NCI-H2029 treated with DMSO at 0.1 percent for 48 hours (cell line): ENCODE data around the gene RERE.

ENCODE experiments used
- DNase-seq: peaks from one replicate; lab custom pipeline; 2025; lab: John Stamatoyannopoulos, UW

The RERE gene

DNA sequence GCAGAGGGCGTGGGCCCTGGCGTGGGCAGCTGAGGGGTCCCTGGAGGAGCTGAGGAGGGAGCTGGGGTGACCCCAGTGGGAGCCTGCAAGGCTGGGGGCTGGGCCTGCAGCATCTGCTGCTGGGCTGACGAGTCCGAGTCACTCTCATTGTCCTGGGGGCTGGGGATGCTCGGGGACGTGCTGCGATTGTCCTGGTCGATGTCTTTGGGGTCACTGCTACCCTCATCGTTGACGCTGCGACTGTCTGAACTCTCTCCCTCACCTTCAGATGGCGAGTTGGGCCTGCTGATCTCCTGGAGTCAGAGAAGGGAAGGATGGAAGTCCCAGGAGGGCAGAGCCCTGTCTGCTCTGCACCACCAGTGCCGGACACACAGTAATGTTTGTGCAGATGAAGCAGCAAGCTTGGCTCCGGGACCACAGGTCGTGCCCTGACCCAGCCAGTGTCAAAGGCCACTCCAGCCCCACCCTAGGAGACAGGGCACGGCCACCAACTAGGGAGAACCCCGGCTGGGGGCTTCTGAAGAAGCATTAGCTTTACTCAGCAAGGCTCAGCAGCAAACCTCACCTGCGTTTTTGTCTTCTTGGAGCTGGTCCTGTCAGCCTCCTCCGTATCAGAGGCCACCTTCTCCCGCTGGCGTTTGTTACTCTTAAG lies 456.1 kb downstream of the RERE start:
- no peak for DNase-seq

DNA sequence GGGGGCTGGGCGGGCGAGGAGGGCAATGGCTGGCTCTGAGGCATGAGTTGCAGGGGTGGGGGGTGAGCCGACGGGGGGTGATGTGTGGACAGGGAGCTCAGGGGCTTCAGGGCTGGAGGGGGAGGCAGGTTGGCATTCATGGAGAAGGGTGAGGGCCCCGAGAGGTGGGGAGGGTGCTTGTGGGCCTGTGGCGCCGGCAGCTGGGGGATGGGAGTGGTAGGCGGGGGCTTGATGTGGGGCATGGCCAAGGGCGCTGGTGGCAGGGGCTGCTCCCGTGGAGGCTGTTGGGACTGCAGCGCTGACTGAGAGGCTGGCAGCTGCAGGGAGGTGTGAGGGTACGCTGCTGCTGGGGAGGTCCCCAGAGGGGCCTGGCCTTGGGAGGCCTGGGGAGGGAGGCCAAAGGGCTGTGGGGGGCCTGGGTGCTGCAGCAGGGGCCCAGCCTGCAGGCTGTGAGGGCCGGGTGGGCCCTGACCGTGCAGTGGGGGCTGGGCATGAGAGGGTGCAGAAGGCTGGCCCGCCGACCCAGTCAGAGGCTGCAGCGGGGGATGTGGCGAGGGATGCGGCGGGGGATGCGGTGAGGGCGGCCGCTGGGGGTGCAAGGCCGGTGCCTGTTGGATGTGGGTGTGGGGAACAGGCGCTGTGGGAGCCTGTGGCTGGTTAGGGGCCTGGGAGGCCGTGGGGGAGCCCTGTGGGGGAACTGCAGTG lies 456.8 kb downstream of the RERE start:
- DNase-seq, result no peak

DNA sequence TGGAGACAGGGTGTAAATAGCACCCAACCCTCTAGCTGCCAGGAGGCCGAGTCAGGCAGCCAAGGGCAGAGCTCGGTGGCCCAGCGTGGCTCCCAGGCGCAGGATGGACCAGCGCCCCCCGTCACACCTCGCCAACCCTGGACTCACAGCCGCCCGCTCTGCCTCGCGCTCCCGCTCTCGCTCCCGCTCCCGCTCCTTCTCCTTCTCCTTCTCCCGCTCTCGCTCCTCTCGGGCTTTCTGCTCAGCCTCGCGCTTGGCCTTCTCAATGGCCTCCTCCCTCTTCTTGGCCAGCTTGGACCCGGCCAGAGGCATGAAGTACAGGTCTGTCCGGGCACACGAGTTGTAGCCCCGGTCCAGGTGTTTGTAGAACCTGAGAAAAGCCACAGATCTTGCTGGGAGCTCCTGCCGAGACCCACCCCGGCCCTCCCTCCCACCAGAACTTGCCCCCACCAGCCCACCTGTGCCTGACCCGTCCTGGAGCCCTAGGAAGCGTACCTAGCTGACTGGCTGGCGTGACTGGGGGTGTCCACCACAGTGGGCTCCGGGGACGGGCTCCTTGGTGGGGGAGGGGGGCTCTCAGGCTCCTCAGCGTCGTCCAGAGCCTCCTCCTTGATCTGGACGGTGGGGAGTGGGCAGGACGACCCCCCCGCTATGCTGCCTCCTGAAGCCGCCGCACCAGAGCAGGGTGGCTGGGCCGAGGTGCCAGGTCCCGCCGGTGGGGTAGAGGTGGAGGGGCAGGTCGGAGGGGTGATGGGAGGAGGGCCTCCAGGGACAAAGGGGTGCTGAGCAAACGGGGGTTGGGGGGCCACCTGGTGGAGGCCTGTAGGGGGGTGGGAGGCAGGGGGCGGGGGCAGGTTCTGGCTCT lies 457.6 kb downstream of the RERE start:
- DNase-seq, result no peak

DNA sequence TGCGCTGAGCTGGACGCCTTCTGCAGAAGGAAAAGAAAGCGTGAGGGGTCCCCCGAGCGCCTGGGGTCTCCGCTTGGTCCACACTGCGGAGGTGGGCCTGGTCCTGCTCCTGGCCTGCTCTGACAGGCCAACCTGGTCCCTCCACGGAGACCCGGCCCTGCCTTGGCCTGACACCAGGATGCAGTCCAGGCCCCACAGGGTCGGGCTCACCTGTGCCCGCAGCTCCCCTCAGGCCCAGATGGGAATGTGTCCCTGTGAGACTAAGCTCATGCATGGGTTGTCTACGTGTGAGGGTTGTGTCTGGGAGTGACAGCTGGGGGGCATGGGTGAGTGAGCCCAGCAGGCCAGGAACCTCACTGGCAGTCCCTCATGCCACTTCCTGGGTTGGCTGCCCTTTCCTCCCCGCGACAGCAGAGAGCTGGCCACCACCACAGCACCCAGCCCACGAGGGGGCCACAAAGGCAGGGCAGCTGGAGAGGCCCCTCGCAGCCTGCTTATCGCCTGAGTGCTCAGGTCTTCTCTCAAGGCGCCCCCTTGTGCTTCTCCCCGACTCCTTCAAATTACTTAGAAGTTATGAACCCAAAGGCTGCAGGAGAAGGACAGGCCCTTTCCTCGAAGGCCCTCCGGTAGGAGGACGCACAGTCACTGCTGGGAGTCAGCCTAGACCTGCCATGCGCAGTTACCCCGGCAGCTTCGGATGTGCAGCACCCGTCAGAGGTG lies 458.4 kb downstream of the RERE start:
- DNase-seq, result no peak

DNA sequence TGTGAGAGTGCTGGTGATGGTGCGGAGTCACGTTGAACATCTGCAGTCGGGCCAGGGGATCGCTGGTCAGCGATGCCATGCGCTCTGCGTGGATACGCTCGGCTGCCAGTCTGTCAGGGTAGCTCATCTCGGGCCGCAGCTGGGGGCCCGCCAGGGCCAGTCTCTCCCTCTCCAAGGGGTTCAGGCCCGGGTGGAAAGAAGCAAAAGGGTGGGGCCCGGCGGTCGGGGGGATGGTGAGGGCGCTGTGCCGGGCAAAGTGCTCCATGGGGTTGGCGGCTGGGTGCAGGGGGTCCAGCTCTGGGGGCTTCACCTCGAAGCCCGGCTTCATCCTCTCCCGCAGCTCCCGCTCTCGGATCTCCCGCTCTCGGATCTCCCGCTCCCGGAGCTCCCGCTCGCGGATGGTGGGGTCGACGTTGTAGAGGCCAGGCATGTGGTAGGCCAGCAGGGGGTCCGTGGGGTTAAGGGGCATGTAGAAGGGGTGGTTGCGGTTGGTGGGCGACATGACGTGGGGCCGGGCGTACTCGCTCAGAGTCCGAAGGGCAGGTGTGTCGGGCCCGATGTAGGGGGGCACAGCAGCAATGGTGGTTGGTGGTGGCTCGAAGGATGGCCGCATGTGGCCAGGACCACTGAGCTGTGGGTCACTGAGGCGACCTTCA lies 459.1 kb downstream of the RERE start:
- DNase-seq, result no peak

DNA sequence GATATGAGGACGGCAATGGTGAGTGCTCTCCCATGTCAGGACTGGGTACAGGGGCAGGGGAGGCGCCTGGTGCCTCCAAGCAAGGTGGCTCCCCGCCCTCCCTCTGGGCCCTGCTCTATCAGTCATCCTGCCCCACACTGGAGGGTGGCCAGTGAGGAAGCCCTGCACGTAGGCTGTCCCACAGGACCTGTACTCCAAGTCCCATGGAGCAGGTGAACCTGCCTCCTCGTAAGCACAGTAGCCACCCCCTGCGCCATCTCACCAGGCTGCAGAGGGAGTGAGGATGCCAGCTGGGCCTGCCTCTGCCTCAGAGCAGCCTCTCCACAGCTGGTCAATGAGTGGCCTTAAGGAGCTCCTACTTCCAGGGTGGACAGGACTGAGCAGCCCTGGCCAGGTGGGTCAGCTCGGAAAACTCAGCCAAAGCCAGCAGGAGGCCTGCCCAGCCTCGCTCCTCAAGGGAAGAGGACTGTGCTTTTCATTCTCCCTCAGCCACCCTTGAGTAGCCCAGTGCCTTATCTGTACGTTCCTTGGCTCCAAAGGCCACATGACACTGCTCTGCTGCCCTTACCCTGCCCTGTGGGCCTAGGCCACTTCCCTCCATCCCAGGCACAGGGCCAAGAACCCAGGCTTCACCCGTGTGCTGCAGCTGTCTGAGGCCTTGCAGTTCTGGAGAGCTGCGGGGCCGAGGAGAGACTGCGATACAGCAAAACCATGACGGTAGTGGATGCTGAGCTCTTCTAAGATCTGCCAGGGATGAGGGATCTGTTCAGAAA lies 459.9 kb downstream of the RERE start:
- no peak for DNase-seq

DNA sequence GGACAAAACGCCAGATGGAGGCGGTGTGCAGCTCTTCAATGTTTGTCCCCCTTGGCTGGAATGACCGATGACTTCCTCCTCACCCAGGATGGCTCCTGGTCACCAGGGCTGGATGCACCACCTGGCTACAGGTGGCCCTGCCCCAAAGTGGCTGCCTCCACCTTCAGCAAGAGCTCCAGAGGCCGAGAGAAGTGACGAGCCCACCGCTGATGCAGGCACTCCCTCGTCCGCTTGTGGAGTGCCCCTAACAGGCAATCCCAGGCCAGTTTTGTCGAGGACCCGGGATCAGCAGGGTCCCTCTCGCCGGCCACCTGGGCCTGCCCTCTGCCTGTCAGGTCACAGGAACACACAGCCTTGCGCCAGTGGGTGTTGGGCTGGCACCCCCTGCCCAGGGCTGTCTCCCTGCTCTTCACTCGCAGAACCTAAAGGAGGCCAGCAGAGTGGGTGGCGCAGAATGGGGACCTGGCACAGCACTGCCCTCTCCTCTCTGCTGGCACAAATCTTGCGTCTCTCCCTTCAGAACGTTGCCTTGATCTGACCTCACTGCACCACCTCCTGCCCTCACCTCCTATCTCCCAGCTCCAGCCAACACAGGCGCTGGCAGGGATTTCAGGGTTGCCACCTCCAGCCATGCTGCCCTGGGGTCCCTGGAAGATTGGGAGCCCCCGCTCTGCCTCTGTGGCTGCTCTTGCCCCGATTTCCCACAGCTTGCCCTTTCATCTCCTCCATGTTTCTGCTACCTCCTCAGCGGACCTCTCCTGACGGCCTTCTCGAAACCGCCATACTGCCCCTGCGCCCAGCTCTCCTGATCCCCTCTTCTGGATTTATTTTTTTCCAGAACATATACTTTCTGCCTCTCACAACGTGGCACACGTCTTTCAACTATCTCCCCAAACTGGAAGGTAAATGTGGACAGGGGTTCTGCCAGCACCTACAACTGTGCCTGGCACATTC lies 460.9 kb downstream of the RERE start:
- DNase-seq, result no peak

DNA sequence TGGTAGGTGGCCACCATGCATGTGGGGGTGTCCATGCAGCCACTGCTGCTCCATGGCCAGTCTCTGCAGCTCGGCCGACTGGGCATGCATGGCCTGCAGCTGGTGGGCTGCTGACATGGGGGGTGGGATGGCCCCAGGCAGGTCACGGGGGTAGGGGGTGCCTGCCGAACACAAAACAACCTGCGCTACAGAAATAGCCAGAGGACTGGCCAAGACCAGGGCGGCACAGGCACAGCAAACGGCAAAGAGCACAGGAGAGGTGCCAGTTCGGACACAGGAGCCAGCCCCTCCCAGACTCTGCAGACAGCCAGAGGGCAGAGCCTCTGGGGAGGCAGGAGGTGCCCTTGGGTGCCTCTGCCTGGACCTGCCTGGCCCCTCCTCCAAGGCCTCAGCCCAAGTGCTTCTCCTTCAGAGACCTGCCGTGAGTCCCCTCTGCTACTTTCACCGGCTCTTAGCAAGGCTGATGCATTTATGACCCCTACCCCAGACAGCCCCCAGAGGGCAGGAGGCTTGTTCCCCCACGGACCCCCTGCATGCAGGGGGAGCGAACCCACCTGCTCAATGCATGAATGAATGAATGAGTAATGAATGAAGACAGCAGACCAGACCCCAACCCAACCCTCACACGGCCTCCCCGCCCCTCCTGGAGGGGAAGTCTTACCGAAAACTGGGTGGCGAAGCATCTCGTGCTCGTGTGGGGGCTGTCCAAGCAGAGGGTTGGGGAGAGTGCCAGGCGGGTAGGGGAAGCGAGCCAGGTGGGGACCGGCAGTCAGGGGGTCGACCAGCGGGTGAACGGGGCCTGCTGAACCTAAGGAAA lies 461.8 kb downstream of the RERE start:
- no peak for DNase-seq

DNA sequence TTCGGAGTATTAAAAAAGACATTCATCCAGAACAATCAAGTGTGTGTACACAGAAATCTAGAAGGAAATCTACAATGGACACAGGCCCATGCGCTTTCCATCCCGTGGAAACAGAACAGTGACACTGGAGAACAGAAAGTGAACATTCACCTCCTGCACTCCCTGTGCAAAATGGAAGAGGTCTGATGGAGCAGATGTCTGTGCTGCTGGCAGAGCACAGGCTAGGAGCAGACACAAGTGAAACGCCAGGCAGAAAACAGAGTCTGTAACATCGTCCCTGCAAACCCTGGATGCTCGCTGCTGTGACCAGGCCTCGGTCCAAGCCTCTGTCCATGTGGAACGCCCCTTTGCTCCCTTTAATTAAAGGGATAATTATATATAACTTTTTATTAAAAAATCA lies 463.4 kb downstream of the RERE start:
- DNase-seq, result no peak

DNA sequence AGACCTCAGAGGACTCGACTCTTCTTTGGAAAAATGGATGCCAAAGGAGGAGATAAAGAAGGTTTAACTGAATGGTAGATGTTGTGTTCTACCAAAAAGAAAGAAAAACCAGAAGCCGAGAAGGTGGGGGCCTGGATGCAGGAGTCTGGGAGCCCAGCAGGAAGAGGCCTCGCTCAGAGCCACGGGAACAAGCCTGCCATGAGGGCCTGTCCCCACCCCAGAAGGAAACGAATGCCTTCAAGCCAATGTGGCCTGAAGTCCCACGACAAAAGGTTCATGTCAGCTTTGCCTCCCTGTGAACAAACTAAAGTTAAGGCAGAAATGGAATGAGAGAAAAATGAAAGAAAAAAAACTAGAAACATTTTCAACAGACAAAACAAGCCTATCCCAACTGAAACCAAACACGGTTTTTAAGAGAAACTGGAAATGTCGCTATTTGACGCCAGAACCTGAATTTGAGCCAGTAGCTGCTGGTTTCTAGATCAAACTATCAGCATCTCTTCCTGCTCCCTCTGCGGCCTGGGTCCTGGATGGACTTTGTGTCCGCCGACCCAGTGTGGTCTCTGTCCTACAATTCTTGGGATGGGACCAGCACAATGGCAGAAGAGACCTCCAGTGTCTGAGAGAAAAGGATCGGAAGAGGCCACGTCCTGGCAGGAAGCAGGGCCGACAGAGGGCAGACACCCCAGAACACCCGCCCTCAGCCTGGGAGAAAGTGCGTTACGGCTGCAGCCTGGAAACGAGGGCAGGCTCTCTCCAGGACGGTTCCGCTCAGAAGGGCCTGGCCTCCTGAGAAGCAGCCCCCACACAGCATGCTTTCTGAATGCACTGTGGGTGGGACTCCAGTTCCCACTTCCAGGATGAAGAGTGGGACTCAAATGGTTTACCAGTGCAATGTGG lies 464.3 kb downstream of the RERE start:
- DNase-seq, result no peak

DNA sequence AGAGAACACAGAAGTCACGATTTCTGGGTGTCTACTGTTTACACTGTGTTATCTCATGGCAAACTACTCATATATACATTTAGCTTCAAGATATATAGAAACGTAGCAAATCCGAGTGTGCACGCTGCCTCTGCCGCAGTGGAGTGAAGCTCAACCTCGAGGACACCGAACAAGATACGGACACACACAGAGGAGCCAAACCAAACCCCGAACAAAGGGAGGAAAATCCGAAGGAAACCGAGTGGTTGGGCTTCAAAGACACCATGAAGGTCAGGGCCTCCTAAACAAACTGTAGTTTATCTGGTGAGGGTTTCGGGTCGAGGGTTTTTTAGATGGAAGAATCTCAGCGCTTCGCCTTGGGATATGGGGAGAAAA lies 465.0 kb downstream of the RERE start:
- DNase-seq, result no peak

DNA sequence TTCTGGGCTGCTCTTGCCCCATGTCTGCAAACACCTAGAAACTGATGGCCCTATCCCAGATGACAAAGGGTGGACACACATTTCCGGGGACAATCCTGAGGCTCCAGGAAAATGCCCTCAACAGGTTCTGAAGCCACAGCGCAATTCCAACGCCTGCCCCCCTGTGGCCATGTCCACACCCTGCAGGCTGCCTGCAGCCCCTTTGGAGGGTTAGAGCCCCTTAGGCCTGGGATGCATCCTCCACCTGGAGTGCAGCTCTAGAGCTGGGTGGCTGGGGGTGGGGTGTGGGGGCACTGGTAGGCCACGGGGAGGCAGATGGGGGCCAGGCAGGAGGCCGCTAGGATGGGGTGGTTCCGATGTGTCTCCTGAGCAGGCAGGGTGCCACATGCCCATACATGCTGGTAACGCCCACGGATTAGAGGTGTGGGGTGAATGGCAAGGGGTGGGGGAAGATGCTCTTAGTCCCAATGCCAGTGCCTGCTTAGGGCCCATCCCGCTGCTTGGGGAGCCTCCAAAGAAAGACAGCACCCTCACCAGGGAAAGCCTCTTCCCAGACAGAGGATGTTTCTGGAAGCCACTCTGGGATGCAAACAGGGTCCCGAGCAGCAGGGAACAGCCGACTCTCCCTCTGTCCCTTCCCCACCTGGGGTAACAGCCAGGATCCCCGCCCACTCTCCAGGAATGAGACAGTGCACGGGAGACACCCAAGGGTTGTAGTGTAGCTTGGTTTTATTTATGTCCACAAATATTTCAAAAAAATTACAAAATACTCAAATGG lies 465.6 kb downstream of the RERE start:
- no peak for DNase-seq

DNA sequence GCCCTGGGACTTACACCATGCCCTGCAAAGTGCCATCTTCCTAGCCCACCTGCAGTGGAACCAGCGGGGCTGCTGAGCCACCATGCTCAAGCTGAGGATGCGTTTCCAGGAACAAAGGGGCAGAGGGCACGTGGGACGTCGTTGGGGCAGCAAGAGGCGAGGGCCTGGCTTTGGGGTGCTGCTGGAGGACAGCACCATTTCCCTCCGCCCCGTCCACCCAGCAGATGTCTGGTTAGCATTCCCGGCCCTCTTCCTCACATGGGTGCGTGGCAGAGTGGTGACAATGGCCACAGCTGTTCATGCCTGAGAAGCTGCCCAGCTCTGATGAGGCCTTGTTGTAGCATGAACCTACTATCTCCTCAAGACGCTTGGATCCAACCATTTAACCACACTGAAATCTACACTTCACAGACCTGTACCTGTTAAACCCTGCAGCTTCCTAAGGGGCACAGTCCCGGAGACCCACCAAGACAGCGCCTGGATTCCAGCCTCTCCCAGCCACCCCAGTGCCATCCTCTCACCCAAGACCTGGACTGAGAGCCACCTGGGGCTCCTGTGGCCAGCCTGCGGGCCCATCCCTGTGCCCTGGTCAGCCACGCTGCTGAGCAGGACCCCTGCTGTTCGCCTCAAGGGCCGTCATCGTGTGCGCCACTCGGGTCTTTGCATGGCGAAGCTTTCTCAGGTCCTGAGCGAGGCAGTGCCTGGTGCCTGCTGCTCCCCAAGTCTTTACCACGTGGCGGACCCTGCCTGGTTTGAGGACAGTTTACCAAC lies 466.3 kb downstream of the RERE start:
- DNase-seq, result no peak

DNA sequence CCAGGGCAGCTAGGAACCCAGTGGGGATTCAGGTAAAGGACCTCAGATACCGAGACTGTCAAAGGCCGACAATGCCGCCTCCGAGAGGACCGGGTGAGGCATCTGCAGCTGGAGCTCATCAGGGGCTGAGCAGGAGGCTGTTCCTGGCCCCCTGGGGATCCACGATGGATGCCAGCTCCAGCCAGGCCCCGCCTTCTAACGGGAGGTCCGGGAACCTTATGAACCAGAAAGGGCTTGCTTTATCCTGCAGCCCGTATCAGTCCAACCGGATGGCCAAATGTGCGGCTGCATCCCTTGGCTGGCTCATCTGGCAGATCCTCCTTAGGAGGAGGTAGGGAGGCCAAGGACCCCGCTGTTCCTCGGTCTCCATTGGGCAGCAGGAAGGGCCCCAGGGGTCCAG lies 467.5 kb downstream of the RERE start:
- no peak for DNase-seq

DNA sequence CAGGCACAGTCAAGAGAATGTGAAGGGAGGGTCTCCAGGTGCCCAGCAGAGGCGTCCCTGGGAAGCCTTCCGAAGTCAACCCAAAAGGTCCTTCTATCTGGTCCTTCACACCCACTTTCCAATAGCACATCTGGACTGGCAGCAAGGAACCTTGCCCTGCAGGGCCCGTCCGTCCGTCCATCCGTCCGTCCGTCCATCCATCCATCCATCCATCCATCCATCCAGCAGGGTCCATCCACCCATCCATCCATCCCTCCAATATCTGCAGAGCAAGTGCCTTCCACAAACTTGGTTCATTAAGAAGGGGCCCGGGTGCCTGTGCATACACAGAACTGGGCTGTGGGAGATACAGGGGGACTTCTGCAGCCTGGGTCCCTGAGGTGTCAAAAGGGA lies 468.0 kb downstream of the RERE start:
- no peak for DNase-seq

DNA sequence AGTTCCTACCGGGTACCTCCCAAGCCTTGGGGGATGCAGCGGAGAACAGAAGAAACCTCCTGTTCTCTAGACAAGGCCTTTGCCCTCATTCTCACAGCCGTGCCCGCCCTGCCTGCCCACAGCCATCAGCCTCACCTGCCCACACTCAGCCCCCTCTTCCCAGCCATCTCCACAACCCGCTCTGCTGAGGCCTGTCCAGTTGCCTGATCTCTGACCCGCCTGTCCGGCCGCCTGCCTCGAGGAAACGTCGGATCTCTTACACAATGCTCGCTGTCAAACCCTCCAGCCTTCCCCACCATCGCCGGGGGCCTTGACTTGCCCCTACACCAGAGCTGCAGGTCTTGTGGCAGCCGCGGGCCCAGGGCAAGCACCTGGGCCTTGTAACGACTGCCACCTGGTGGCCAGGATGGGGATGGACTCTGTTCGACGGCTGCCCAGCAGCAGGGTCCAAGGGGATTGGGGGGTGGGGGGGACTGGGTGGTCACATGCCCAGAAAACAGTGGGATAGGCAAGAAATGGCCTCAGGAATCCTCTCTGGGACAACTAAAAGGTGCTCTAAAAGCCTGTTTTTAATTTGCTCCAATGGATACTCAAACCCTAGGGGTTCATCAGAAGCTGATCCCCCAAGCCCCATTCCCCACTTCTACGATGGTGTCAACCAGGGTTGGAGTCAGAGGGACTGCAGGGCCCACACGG lies 468.5 kb downstream of the RERE start:
- DNase-seq, result peak; percentile 38
